Right lung (tissue), 5 donors: ENCODE data around the gene SMYD3. TPM values are rescaled to one million over a fixed set of nuclear protein-coding genes. Genes with fewer than 3 reads are reported as not detected.

Experiments used
- DNase-seq, 2 donors: peaks; one replicate each; pipeline ENCODE4 v3.0.0-alpha.2; 2013
- polyA plus RNA-seq, 5 donors: library from polyadenylated mRNA; unstranded; fragments of 120-200 nt; gene quantifications; one replicate each; pipeline versions ENCODE4 v1.2.1 to v1.2.3, GENCODE V29; 2013; ENCODE audit warnings: inconsistent platforms in 1 of 5, low replicate concordance in 1 of 5; ENCODE audit not compliant: insufficient read length in 5 of 5, insufficient read depth in 1 of 5

The SMYD3 gene
- polyA plus RNA-seq, 5 donors, result 20.9 to 28.5 (median 24.4) TPM

- no peak for DNase-seq
Observed at GRCh38 chr1:246179401-246179800, 327.7 kb downstream of the SMYD3 start.

- DNase-seq, result no peak
Observed at GRCh38 chr1:246178717-246179311, 328.3 kb downstream of the SMYD3 start.

GRCh38 chr1:246176126-246177024 lies 330.7 kb downstream of the SMYD3 start:
- DNase-seq, result no peak

- no peak for DNase-seq
Observed at GRCh38 chr1:246170574-246171261, 336.4 kb downstream of the SMYD3 start.

GRCh38 chr1:246169486-246169885 lies 337.6 kb downstream of the SMYD3 start:
- DNase-seq, result no peak

- DNase-seq, result no peak
Observed at GRCh38 chr1:246169019-246169418, 338.1 kb downstream of the SMYD3 start.

GRCh38 chr1:246166841-246167240 lies 340.2 kb downstream of the SMYD3 start:
- DNase-seq, result no peak

- DNase-seq, result peak in 1 of 2 donors; percentile 12
Observed at GRCh38 chr1:246165826-246166709, 341.0 kb downstream of the SMYD3 start.

GRCh38 chr1:246164764-246165163 lies 342.3 kb downstream of the SMYD3 start:
- no peak for DNase-seq

- DNase-seq, result no peak
Observed at GRCh38 chr1:246162560-246162959, 344.5 kb downstream of the SMYD3 start.

- peak; percentile 32 to 41 for DNase-seq
Observed at GRCh38 chr1:246161626-246162025, 345.5 kb downstream of the SMYD3 start.

- no peak for DNase-seq
Observed at GRCh38 chr1:246160905-246161304, 346.2 kb downstream of the SMYD3 start.

- DNase-seq, result no peak
Observed at GRCh38 chr1:246160374-246160773, 346.7 kb downstream of the SMYD3 start.

- no peak for DNase-seq
Observed at GRCh38 chr1:246159279-246160227, 347.5 kb downstream of the SMYD3 start.

- no peak for DNase-seq
Observed at GRCh38 chr1:246158131-246158530, 348.9 kb downstream of the SMYD3 start.

- no peak for DNase-seq
Observed at GRCh38 chr1:246157516-246157915, 349.6 kb downstream of the SMYD3 start.

- DNase-seq, result no peak
Observed at GRCh38 chr1:246156847-246157246, 350.2 kb downstream of the SMYD3 start.

- DNase-seq, result no peak
Observed at GRCh38 chr1:246155923-246156322, 351.2 kb downstream of the SMYD3 start.

GRCh38 chr1:246153796-246154212 lies 353.3 kb downstream of the SMYD3 start:
- no peak for DNase-seq

- no peak for DNase-seq
Observed at GRCh38 chr1:246152986-246153431, 354.1 kb downstream of the SMYD3 start.
